OCI-LY7 (cell line): Measurements from ENCODE around the gene GPR87. TPM values are rescaled to one million over a fixed set of nuclear protein-coding genes. Genes with fewer than 3 reads are reported as not detected.

Experiments used
- BruUV-seq: library from RNA; stranded (reverse); fragments of 400-500 nt; replicated peaks from 2 replicates; lab custom pipeline; 2021; lab: Mats Ljungman, UMichigan
- CTCF ChIA-PET: fragments of 300-600 bp; sonication (Branson Sonifier 250); formaldehyde crosslinking; loops from one replicate; lab custom pipeline; 2022; ENCODE audit warnings: antibody characterized with exemption; ENCODE audit not compliant: unreplicated experiment; lab: Charles Lee
- POLR2A ChIA-PET: fragments of 300-600 bp; sonication (Branson Sonifier 250); formaldehyde crosslinking; loops from one replicate; lab custom pipeline; 2022; ENCODE audit warnings: antibody characterized with exemption; lab: Charles Lee
- DNase-seq: peaks from one replicate; pipeline ENCODE4 v3.0.0-alpha.2; 2015; ENCODE audit warnings: low spot score
- H2AFZ ChIP-seq: fragments of 200-600 bp; sonication (generic), shearing (Covaris generic); 2 replicates; pipeline ENCODE4 v1.6.1; 2014; ENCODE audit warnings: mild to moderate bottlenecking, antibody characterized with exemption, low read length, moderate library complexity
- H3K27ac ChIP-seq: fragments of 200-600 bp; sonication (generic); 2 replicates; pipeline ENCODE4 v1.5.1; 2014; ENCODE audit warnings: mixed run types, low read depth, mild to moderate bottlenecking, moderate library complexity, low read length, inconsistent platforms; ENCODE audit not compliant: poor library complexity, severe bottlenecking
- H3K36me3 ChIP-seq: fragments of 200-600 bp; sonication (generic); 2 replicates; pipeline ENCODE4 v1.6.1; 2014; ENCODE audit warnings: mild to moderate bottlenecking, antibody characterized with exemption, low read length, moderate library complexity, mixed read lengths; ENCODE audit not compliant: insufficient read depth
- H3K4me1 ChIP-seq: fragments of 200-600 bp; sonication (generic); 2 replicates; pipeline ENCODE4 v1.5.1; 2014; ENCODE audit warnings: mild to moderate bottlenecking, low read length; ENCODE audit not compliant: insufficient read depth, poor library complexity, severe bottlenecking
- H3K4me2 ChIP-seq: fragments of 200-600 bp; sonication (generic); 2 replicates; pipeline ENCODE4 v1.6.1; 2014; ENCODE audit warnings: mild to moderate bottlenecking, low read length
- H3K4me3 ChIP-seq: fragments of 200-600 bp; sonication (generic); 2 replicates; pipeline ENCODE4 v1.5.1; 2014; ENCODE audit warnings: mild to moderate bottlenecking, low read depth, low read length; ENCODE audit not compliant: poor library complexity, severe bottlenecking
- H3K79me2 ChIP-seq: fragments of 200-600 bp; sonication (generic); 2 replicates; pipeline ENCODE4 v1.6.1; 2016; ENCODE audit warnings: low read depth, mild to moderate bottlenecking, low read length, moderate library complexity, mixed read lengths; ENCODE audit not compliant: insufficient read depth
- H3K9me2 ChIP-seq: fragments of 200-600 bp; sonication (generic); 2 replicates; pipeline ENCODE4 v1.6.1; 2016; ENCODE audit warnings: mild to moderate bottlenecking, low read length, mixed read lengths; ENCODE audit not compliant: insufficient read depth
- H3K9me3 ChIP-seq: fragments of 200-600 bp; sonication (generic); 2 replicates; pipeline ENCODE4 v1.6.1; 2014; ENCODE audit warnings: mild to moderate bottlenecking, mixed run types, low read length, mixed read lengths
- H4K20me1 ChIP-seq: fragments of 200-600 bp; sonication (generic); 2 replicates; pipeline ENCODE4 v1.6.1; 2014; ENCODE audit warnings: mild to moderate bottlenecking, antibody characterized with exemption, low read length, moderate library complexity, mixed read lengths; ENCODE audit not compliant: insufficient read depth
- EZH2phosphoT487 ChIP-seq: fragments of 200-600 bp; sonication (generic); IDR thresholded peaks from 2 replicates; pipeline ENCODE4 v1.6.1; 2018; ENCODE audit warnings: low read depth, borderline replicate concordance, mild to moderate bottlenecking, mixed run types, antibody characterized with exemption, low read length, moderate library complexity, mixed read lengths
- intact Hi-C: fragments of 100-400 bp; cut with micrococcal nuclease; formaldehyde crosslinking; loops from one replicate; pipeline ENCODE4 v1.10.0; 2022; ENCODE audit not compliant: unreplicated experiment
- total RNA-seq, 2 experiments: library from RNA; depleted of rRNA in 1 of 2; stranded (reverse); fragments of >200 nt in 1 of 2; shearing (Covaris generic) in 1 of 2; gene quantifications; 2 replicates each; pipeline ENCODE4 v1.2.3, GENCODE V29; 2014 to 2022
- TF ChIP-seq, protein P1 (sequence below): fragments of 200-600 bp; sonication (generic); conservative IDR thresholded peaks from 2 replicates; pipeline ENCODE4 v1.5.1; 2014; ENCODE audit warnings: mild to moderate bottlenecking, antibody characterized with exemption, low read length, moderate library complexity, mixed read lengths

GPR87 gene
- total RNA-seq, 2 experiments from 2014 or later: not detected

DNA sequence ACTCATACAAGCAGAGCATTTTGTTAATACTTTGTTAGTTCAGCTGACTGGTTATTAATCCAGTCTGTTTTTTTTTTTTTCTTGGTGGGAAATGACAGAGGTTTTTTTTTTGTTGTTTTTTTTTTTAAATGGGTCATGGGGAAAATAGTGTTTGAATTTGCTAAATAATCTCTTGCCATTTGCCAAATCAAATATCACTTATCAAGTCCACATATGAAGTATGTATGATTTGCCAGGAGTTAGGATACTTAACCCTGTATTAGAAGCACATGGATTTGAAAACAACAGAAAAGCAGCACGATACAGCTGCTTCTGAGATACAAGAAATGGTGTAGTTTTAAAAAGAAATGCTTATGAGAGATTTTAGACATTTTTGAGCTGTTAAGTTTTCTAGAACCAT is 59.9 kb downstream of the GPR87 start:
- intact Hi-C loops: no loop called here

DNA sequence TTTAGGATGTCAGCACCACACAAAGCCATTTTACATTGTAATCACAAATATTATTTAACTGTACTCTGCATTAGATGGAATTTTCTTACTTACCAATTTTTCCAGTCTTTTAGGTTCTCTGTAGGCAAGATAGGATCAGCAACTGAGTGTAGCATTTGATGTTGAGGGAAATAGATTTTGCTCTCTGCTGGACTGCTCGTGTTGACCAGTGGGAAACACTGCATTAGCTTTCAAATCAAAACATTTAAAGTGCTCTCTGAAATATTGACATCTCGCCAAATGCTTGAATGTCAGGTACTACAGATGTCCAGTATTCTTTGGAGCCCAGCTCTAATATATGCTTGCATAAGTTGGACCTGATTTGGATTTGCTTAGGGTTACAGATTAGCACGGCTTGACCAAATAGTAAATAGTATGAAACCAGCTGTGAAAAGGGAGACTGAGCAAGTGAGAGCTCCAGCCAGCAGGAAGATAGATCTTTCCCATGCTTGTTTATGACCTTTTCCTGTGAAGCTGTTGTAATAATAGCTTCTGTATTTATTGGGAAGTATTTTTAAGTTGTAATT is 67.8 kb downstream of the GPR87 start:
- Histone ChIP-seq H3K9me3 (no peaks in the 10 kb centered on the region), H4K20me1 (no peaks in the 10 kb centered on the region), H3K36me3 (no peaks in the 10 kb centered on the region), H3K4me2 (no peak overlapping the region), H3K27ac (no peak overlapping the region), H3K4me1 (no peaks in the 10 kb centered on the region), H3K79me2 (no peaks in the 10 kb centered on the region), H2AFZ (no peak overlapping the region), H3K9me2 (no peaks in the 10 kb centered on the region), H3K4me3 (no peak overlapping the region)
- POLR2A ChIA-PET: interaction anchor here (0.6 to 1.0 kb wide), 3 partner anchors 14 to 553 kb away, joined by 3 to 5 read pairs (median 4); no protein-coding TSS in a partner anchor
- CTCF ChIA-PET: no interaction called here
- BruUV-seq: no TSS peak
- no peak for DNase-seq
- TF ChIP-seq, protein P1, sequence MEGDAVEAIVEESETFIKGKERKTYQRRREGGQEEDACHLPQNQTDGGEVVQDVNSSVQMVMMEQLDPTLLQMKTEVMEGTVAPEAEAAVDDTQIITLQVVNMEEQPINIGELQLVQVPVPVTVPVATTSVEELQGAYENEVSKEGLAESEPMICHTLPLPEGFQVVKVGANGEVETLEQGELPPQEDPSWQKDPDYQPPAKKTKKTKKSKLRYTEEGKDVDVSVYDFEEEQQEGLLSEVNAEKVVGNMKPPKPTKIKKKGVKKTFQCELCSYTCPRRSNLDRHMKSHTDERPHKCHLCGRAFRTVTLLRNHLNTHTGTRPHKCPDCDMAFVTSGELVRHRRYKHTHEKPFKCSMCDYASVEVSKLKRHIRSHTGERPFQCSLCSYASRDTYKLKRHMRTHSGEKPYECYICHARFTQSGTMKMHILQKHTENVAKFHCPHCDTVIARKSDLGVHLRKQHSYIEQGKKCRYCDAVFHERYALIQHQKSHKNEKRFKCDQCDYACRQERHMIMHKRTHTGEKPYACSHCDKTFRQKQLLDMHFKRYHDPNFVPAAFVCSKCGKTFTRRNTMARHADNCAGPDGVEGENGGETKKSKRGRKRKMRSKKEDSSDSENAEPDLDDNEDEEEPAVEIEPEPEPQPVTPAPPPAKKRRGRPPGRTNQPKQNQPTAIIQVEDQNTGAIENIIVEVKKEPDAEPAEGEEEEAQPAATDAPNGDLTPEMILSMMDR: no peak
- TF ChIP-seq EZH2phosphoT487: no peak
- intact Hi-C loops: no loop called here

More for the DNA sequence above, 59.9 kb downstream of the GPR87 start:
- Histone ChIP-seq H3K79me2 (no peaks in the 10 kb centered on the region), H3K9me3 (no peaks in the 10 kb centered on the region), H3K36me3 (no peaks in the 10 kb centered on the region), H4K20me1 (no peaks in the 10 kb centered on the region), H3K4me2 (no peak overlapping the region), H2AFZ (no peak overlapping the region), H3K4me1 (no peaks in the 10 kb centered on the region), H3K9me2 (no peaks in the 10 kb centered on the region), H3K27ac (no peak overlapping the region), H3K4me3 (no peak overlapping the region)
- BruUV-seq: no TSS peak
- DNase-seq: no peak
- TF ChIP-seq, protein P1: no peak
- no peak for TF ChIP-seq EZH2phosphoT487
- ChIA-PET POLR2A (interaction anchor here (0.7 to 2.0 kb wide), 2 partner anchors 17 to 309 kb away, joined by 3 to 7 read pairs; no protein-coding TSS in a partner anchor), CTCF (no interaction called here)

Other genes with a start within 250 kb of the GPR87 start
- 12.6 and 16.4 TPM in 2 replicates for gene MED12L, start 231.2 kb downstream of the GPR87 start, total RNA-seq (2014; rRNA removed; shearing (Covaris generic))
- 32.7 and 33.8 TPM in 2 replicates for gene MED12L, start 231.2 kb downstream of the GPR87 start, total RNA-seq (2022)
- gene GPR171, start 113.6 kb downstream of the GPR87 start, total RNA-seq (2014; rRNA removed; shearing (Covaris generic)): not detected in 2 replicates
- gene GPR171, start 113.6 kb downstream of the GPR87 start, total RNA-seq (2022): not detected in 2 replicates
- gene P2RY14, start 38.3 kb downstream of the GPR87 start, total RNA-seq (2014; rRNA removed; shearing (Covaris generic)): not detected in 2 replicates
- gene P2RY14, start 38.3 kb downstream of the GPR87 start, total RNA-seq (2022): not detected in 2 replicates
- gene P2RY13, start 12.7 kb upstream of the GPR87 start, total RNA-seq (2014; rRNA removed; shearing (Covaris generic)): not detected in 2 replicates
- gene P2RY13, start 12.7 kb upstream of the GPR87 start, total RNA-seq (2022): not detected in 2 replicates
- gene P2RY12, start 67.9 kb upstream of the GPR87 start, total RNA-seq (2014; rRNA removed; shearing (Covaris generic)): 0.19 TPM in 1 of 2 replicates, not detected in the other
- 0.28 TPM in 1 of 2 replicates, not detected in the other for gene P2RY12, start 67.9 kb upstream of the GPR87 start, total RNA-seq (2022)
- not detected in 2 replicates for gene IGSF10, start 144.2 kb upstream of the GPR87 start, total RNA-seq (2014; rRNA removed; shearing (Covaris generic))
- gene IGSF10, start 144.2 kb upstream of the GPR87 start, total RNA-seq (2022): not detected in 2 replicates